Jurkat, Clone E6-1 (cell line): ENCODE results near the gene CCDC181.
A peak's percentile ranks its signal among the peaks of the same experiment; 100 is the strongest.
"Not testable (repeated sequence)": the region's sequence is repeated elsewhere in the genome, so short reads cannot be mapped to it uniquely, and the experiment has no call there.

ENCODE experiments used
- DNase-seq: peaks from one replicate; pipeline ENCODE4 v3.0.0-alpha.2; 2011; ENCODE audit warnings: low read depth, low spot score
- H3K4me3 ChIP-seq: 2 replicates; pipeline ENCODE4 v1.5.1; 2011; ENCODE audit warnings: mild to moderate bottlenecking, low read length, control low read depth, moderate library complexity

The CCDC181 gene

GRCh38 chr1:169414952-169415351 lies 12.3 kb downstream of the CCDC181 start:
- no peak overlapping the region for H3K4me3 ChIP-seq
- DNase-seq, result no peak

GRCh38 chr1:169408340-169408739 lies 18.9 kb downstream of the CCDC181 start:
- not testable (repeated sequence) for DNase-seq, H3K4me3 ChIP-seq

- not testable (repeated sequence) for DNase-seq, H3K4me3 ChIP-seq
Observed at GRCh38 chr1:169402578-169402977, 24.7 kb downstream of the CCDC181 start.

GRCh38 chr1:169395955-169396354 lies 31.3 kb downstream of the CCDC181 start:
- no peak for DNase-seq
- H3K4me3 ChIP-seq, result no peak overlapping the region

GRCh38 chr1:169392406-169392805 lies 34.9 kb downstream of the CCDC181 start:
- DNase-seq, result no peak
- no peak overlapping the region for H3K4me3 ChIP-seq

GRCh38 chr1:169390303-169390702 lies 37.0 kb downstream of the CCDC181 start:
- DNase-seq, result no peak

GRCh38 chr1:169387399-169387798 lies 39.9 kb downstream of the CCDC181 start:
- no peak overlapping the region for H3K4me3 ChIP-seq
- no peak for DNase-seq

More at GRCh38 chr1:169390303-169390702, 37.0 kb downstream of the CCDC181 start:
- H3K4me3 ChIP-seq, result no peak overlapping the region

GRCh38 chr1:169383449-169383848 lies 43.8 kb downstream of the CCDC181 start:
- no peak for DNase-seq
- H3K4me3 ChIP-seq, result no peak overlapping the region

GRCh38 chr1:169381162-169381561 lies 46.1 kb downstream of the CCDC181 start:
- no peak for DNase-seq
- no peak overlapping the region for H3K4me3 ChIP-seq

GRCh38 chr1:169371404-169371803 lies 55.9 kb downstream of the CCDC181 start:
- H3K4me3 ChIP-seq, result no peak overlapping the region
- peak; percentile 74 for DNase-seq

GRCh38 chr1:169368406-169368769 lies 58.9 kb downstream of the CCDC181 start:
- H3K4me3 ChIP-seq, result peak overlapping the region; percentile 59
- no peak for DNase-seq

- peak; percentile 98 for DNase-seq
- H3K4me3 ChIP-seq, result peak within 1 kb of the TSS; percentile 59
Observed at GRCh38 chr1:169367686-169368405, 59.4 kb downstream of the CCDC181 start, which contains the start of the genes BLZF1 and NME7. Gene BLZF1 (plus strand): TSS chr1:169368195. CDS start chr1:169369523, 1,328 bp downstream. Gene NME7 (minus strand): TSS chr1:169367797. CDS start chr1:169367710, 87 bp downstream.

GRCh38 chr1:169367096-169367685 lies 60.1 kb downstream of the CCDC181 start:
- no peak for DNase-seq
- peak overlapping the region; percentile 59 for H3K4me3 ChIP-seq

- DNase-seq, result no peak
- H3K4me3 ChIP-seq, result no peak overlapping the region
Observed at GRCh38 chr1:169364948-169365347, 62.3 kb downstream of the CCDC181 start.

- no peak overlapping the region for H3K4me3 ChIP-seq
- DNase-seq, result no peak
Observed at GRCh38 chr1:169363046-169363730, 64.1 kb downstream of the CCDC181 start.

GRCh38 chr1:169361281-169361680 lies 66.0 kb downstream of the CCDC181 start:
- no peak for DNase-seq

GRCh38 chr1:169360415-169360814 lies 66.9 kb downstream of the CCDC181 start:
- no peak overlapping the region for H3K4me3 ChIP-seq
- DNase-seq, result no peak

More at GRCh38 chr1:169361281-169361680, 66.0 kb downstream of the CCDC181 start:
- no peak overlapping the region for H3K4me3 ChIP-seq

- H3K4me3 ChIP-seq, result no peak overlapping the region
- peak; percentile 62 for DNase-seq
Observed at GRCh38 chr1:169348383-169349036, 78.8 kb downstream of the CCDC181 start.

GRCh38 chr1:169347688-169348382 lies 79.4 kb downstream of the CCDC181 start:
- no peak overlapping the region for H3K4me3 ChIP-seq
- no peak for DNase-seq
